GM18867 (cell line): ENCODE results near the gene TEDC2.
A peak's percentile ranks its signal among the peaks of the same experiment; 100 is the strongest.
"Not testable (repeated sequence)": the region's sequence is repeated elsewhere in the genome, so short reads cannot be mapped to it uniquely, and the experiment has no call there.

Source experiments
- ATAC-seq: cut with Tn5 transposase; IDR thresholded peaks from one replicate; pipeline ENCODE4 v1.9.1; 2021; ENCODE audit warnings: mild to moderate bottlenecking, moderate library complexity; ENCODE audit not compliant: unreplicated experiment

Gene TEDC2

DNA sequence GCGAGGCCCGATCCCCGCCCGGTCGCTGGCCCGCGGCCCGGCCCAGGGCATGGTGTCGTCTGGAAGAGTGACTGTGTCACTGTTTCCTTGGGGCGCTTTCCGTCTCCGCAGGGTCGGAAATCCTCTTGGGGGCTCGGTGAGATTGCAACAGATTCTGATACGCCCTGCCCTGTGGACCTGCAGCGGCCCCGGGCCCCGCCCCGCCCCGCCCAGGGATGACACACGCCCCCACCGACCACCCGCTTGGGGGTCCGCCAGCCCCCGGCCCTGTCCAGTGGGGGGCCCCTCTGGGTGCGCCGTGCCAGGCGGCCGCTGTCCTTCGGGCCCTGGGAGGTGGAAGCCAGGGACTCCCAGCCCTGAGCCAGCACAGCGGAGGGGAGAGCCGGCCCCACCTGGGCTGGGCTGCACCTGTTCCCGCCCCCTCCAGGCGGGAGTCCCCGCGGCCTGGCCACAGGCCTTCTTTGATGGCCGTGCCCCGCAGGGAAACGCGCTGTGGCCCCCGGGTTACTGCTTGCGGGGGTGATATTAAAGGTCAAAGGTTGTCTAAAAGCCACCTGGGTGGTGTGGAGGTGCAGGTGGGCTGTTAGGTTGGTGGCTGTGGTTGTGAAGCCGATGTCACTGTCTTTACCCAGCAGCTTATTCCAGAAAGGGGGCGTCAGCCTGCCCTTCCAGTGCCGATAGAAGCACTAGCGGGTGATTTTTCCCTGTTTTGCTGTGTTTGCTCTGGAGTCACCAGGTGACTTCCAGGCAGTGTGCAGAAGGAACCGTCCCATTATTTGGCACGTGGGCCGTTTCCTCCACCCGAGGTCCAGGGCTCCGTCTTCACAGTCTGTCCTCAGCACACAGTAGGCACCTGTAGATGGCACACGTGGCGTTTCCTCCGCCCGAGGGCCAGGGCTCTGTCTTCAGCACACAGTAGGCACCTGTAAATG lies 15.8 kb downstream of the TEDC2 start:
- ATAC-seq, result peak; percentile 20

DNA sequence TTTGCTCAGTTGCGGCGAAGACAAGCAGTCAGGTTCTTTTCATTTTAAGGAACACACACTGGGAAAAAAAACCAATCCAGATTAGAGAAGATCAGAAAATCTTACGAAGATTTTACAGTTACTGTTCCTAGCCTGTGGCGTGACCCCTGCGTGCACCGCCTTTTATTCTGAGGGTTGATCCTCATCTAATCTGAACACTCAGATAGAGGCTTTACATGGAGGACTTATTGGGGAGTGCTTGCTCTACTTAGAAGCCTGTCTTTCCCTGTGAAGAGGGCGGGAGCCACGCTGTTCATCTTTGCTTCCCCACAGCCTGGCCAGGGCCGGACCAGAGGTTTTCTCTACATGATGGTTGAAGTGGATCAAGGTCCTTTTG lies 16.4 kb downstream of the TEDC2 start:
- no peak for ATAC-seq

DNA sequence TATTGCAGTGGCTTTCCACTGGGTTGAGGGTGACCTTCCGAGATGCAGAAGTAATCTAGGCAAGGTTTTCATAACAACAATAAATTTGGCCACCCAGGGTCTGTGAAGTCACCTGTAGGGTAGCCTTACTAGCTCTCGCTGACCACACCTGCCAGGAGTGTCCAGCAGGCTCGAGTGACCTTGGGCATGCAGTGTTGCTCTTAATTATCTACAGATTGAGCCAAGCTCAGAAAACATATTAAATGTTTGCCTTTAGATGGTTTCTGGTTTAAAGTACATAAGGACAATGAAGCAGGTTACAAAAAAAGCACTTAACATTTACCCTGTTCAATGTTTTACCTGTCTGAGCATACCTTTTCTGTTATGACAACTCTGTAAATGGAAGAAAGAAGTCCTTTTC lies 16.8 kb downstream of the TEDC2 start:
- ATAC-seq, result no peak

DNA sequence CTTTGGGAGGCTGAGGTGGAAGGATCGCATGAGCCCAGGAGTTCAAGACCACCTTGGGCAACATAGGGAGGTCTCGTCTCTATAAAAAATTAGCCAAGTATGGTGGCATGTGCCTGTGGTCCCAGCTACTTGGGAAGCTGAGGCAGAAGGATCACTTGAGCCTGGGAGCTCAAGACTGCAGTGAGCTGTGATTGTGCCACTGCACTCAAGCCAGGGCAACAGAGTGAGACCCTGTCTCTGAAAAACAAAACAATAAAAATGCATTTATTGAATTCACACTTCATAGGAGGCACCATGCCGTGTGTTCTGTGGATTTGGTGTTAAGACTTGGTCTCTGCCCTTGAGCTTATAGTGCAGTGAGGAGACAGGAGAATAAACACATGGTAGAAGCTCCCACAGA lies 17.4 kb downstream of the TEDC2 start:
- no peak for ATAC-seq

DNA sequence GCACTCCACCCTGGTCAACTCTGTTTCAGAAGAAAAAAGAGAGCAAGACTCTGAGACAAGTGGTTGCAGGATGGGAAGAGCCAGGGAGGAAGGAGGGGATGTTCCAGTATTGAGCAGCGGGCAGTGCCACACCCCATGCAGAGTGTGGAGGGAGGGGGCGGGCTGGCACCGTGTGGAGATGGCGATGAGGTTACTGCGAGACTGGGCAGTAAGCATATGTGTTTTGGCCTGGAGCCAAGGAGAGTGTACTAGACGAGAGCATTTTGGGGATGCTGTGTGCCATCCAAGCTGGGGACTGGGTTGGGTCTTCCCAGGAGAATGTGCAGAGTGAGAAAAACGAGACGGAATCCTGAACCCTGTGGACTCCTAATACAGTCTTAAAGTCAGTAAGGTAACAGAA lies 18.4 kb downstream of the TEDC2 start:
- no peak for ATAC-seq

DNA sequence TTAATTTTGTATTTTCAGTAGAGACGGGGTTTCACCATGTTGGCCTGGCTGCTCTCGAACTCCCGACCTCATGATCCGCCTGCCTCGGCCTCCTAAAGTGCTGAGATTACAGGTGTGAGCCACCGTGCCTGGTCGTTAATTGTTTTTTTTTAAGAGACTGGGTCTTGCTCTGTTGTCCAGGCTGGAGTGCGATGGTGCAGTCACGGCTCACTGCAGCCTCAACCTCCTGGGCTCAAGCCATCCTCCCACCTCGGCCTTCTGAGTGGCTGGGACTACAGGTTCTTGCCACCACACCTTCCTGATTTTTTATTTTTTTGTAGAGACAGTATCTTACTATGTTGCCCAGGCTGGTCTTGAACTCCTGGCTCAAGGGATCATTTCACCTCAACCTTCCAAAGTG lies 20.1 kb downstream of the TEDC2 start:
- not testable (repeated sequence) for ATAC-seq

DNA sequence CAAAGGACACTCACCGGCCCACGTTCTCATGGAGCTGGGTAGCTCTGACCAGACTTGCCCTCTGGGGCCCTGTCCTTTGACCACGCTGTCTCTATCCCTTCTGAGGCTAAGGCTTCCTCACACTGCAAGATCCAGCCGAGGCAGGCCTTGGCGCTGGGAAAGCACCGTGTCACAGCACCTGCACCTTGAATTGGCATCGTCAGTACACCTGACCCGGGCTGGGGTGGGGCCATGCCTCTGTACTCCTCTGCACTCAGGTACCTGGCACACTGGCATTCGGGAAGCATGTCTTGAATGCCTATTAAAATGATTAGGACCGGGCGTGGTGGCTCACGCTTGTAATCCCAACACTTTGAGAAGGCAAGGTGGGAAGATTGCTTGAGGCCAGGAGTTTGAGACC lies 21.0 kb downstream of the TEDC2 start:
- ATAC-seq, result no peak

DNA sequence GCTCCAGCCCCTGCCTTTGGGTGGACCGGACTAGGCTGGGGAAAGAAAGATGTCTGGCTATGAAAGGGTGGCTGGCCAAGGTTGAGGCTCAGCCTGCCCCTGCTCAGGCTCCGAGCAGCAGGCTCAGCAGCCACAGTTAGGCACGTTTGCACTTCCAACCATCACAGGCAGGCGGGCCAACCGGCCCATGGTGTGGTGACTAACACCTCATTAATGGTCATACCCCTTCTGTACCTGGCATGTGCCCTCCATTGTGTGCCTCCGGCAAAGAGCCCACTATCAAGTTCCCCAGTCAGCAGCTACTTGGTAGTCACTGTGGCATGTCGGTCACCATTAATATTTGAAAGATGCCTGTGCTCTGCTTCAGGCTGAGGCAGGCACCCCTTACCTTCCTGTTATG lies 21.8 kb downstream of the TEDC2 start:
- ATAC-seq, result no peak

DNA sequence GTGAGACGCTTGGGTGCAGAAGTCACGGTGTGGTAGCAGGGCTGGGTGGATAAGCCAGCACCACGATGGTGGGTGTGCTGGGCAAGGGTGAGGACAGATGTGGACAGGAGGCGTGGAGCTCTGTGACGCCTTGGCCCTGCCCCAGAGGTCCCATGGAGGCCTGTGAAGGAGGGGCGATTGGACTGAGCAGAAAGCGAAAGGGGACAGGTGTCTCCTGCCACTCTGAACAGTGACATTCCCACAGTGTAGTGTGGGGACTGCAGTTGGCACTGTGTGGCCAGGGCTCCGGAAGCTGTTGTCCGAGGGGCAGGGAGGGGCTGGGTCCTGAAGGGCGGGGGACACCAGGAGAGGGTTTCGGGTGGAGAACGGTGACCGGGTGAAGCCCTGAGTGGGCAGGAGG lies 22.3 kb downstream of the TEDC2 start:
- no peak for ATAC-seq

DNA sequence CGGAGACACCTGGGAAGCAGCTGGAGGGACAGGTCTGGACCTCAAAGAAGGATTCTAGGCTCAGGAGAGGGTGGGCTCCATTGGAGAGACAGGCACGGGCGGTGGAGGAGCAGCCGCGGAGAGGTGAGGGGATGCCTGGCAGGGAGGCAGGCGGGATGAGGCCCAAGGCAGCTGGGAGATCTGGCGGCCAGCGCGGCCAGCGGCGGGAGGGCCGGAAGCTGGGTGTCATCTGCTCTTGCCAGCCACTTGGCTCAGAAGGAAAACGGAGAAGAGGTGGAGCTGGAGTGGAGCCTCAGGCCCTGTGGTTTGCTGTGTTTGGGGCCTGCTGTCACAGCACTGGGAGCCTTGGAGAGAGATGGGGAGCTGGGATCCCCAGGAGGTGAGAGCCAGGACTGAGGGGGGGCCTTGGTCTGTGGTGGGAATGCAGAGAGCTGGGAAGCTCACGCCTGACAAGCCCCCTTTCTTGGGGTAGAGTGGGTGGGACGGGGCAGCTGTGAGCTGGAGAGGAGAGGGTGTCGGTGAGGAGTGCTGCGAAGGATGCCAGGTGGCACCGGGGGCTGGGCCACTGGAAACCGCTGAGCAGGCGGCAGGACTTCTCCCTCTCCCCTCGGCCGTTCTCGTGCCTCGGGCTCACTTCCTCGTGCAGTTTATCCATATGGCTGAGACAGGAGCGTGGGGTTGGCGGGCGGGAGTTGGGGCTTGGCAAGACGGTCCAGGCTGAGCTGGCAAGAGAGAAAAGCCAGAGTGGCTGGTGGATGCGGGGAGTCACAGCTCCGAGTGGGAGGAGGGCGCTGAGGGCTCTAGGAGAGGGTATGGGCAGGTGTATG lies 23.0 kb downstream of the TEDC2 start:
- no peak for ATAC-seq

DNA sequence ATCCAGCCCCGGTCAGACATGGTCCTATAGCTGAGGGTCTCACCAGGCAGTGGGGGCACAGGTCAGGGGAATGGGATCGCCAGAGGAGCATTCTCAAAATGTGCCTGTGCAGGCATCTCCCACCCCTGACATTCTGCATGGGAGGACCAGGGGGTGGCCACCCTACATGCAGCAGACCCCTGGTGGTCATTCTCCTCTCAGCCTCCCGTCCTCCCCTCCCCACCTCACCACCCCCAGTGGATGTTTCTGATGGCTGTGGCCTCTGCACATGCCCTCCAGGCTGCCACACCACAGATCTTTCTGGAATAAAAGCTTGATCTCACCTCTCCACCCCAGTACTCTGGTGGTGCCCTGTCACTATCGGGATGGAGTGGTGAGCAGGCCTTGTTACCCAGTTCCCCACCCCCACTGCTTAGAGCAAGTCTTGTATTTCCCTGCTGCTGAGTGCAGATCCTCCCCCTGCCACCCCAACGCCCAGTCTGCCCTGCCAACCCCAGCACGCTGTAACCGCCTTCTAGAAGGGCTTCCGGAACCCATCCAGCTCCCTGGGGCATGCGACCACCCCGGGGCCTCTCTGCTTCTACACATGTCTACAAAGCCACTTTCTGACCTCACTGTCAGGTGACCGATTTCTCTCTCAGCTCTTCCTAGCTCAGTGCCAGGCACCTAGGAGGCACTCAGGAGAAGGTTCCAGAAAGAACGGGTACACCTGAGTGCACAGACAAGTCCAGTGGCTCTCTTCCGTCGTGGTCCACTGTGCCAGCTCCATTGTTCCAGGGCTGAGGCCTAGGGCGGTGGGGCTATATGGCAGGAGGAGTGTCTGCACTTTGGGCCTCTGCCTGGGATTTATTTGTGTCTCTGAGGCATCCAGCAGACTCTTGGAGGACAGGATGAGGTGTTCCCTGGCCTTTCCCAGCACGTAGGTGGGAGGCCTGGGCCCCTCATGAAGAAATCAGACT lies 24.3 kb downstream of the TEDC2 start:
- no peak for ATAC-seq

DNA sequence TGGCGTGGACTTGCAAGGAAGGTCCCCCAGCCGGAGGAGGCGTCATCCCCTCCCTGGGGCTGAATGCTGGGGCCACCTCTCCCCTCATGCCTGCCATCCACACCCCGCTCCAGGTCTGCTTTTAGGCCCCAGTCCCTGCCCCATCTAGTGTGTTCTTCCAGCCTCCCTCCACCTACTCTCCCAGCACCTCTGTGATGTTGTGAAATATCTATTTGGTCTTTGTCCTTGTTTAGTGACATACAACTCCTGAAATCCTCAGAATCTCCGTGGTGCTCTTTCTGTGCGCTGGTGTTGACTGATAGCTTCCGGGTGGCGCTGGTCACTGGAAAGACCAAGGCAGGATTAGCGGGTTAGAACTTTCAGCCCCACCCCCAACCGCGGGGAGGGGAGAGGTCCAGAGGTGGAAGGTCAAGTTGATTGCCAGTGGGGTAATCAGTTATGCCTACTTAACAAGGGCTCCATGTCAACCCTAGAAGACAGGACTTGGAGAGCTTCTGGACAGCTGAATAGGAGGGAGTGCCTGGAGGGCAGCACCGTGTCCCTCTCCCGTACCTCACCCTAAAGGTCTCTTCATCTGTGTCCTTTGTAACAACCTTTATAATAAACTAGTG lies 25.1 kb downstream of the TEDC2 start:
- ATAC-seq, result no peak

DNA sequence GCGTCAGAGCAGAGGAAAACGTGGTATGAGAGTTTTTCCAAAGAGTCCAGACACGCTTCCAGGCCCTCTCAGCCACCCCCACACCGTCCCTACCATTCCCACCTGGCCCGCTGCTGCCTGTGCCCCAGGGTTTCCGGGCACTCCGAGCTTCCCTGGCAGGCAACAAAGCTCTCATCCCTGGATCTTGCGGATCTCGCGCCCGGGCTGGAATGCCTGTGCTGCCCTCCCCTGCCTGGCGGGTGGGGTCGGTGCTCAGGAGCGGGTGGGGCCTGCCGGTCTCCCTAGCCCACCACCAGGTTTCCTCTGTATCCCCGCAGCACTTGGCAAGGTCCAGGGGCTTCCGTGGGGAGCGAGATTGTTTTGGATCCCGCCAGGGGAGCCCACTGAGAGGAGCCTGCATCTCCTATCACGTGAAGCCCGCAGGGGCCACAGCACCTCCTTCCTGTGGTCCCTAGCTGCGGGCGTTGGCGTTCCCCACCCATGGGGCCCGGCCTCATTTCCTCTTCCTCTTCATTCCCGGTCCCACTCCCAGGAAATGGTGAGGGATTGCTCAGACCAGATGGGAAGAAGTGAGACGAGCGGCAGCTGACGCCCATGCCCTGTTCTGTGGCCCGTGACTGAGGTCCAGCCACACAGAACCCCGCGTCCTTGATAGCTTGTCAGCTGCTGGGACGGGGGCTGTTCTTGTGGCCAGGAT lies 26.1 kb downstream of the TEDC2 start:
- ATAC-seq, result no peak

DNA sequence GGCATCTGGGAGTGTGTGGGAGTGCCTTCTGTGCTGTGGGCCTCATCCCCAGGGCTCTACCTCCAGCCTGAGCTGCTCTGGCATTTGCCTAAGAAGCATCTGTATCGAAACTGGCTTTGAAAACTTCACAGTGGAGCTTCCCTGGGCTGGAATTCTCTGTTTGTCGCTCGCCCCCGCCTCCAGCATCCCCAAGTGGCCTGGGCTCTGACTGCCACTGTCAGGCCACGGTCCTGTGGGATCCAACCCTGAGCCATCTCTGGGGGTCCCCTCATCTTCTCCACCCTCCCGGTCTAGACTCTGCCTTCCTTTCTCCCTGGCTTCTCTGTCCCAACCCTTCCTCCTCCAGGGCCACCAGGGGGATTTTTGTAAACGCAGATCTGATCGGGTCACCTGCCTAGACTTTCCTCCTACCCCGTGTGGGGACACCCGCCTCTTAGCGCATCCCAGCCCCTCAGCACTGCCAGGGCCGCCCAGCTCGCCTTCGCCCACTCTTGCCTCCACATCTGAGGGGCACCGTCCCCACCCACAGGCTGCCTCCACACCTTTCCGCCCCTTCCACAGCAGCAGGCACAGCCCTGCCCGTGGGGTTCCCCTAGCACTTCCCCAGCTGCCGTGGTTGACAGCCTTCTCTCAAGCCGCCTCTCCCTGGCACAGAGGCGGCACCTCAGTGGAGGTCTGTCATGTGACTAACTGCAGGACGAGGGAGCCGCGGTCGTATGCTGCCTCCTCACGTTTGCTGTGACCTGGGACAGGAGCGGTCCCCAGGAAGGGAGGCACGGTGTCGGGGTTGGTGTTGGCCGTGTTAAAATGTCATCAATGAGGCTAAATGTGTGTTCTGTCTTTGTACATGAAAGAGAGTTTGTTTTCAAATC lies 27.0 kb downstream of the TEDC2 start:
- ATAC-seq, result peak; percentile 58

DNA sequence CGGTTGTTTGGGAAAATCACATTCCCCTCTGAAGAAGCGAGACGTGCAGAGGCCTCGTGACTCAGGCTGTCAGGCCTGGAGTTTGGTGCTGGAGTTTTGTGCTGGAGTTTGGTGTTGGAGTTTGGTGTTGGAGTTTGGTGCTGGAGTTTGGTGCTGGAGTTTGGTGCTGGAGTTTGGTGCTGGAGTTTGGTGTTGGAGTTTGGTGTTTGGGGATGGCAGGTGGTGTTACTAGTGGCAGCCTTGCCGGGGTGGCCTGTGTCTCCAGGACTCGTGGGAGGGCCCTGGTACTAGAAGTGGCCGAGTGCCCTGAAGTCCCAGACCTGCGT lies 27.6 kb downstream of the TEDC2 start:
- ATAC-seq, result no peak

DNA sequence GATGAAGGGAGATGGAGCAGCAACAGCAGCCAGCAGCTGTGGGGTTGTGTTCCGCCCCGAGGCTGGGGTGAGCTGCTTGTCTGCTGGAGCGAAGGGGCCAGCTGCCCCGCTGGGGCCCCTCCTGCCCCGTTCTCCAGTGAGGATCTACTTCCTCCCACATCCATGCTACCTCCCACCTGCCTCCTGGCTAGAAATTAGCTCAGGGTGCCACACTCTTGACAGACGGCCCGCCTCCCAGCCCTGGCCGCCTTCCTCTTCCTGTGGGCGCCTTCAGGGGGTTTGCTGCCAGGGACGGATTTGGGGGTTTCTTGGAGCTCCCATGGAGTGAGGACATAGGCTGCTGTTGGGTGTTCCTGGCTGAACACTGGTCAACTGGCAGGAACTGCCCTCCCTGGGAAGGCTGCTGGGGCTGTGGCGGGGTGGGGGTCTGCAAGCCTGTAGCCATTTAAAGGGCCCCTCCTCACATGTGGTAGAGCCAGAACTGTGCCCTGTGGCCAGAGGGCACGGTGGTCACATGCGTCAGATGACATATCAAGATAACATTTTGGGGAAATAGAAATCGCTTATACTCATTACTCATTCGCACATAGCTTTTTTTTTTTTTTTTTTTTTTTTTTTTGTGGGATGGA lies 28.1 kb downstream of the TEDC2 start:
- ATAC-seq, result no peak

DNA sequence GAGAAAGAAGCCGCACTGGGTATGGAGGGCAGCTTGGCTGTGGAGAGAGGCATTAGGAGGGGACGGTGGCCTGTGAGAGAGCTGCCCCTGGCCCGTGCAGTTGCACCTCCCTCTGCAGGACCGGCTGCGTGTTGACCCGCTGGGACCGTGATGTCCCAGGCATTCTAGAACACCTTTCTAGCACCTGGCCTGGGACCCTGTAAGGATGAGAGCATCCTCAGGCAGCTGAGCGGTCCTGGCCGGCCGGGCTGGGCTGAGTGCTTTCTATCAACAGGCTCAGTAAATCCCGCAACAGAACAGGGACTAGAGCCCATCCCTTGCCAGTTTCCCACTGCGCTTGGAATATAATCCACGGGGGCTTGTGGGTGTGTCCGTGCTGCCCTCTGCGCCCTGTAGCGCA lies 29.7 kb downstream of the TEDC2 start:
- no peak for ATAC-seq

DNA sequence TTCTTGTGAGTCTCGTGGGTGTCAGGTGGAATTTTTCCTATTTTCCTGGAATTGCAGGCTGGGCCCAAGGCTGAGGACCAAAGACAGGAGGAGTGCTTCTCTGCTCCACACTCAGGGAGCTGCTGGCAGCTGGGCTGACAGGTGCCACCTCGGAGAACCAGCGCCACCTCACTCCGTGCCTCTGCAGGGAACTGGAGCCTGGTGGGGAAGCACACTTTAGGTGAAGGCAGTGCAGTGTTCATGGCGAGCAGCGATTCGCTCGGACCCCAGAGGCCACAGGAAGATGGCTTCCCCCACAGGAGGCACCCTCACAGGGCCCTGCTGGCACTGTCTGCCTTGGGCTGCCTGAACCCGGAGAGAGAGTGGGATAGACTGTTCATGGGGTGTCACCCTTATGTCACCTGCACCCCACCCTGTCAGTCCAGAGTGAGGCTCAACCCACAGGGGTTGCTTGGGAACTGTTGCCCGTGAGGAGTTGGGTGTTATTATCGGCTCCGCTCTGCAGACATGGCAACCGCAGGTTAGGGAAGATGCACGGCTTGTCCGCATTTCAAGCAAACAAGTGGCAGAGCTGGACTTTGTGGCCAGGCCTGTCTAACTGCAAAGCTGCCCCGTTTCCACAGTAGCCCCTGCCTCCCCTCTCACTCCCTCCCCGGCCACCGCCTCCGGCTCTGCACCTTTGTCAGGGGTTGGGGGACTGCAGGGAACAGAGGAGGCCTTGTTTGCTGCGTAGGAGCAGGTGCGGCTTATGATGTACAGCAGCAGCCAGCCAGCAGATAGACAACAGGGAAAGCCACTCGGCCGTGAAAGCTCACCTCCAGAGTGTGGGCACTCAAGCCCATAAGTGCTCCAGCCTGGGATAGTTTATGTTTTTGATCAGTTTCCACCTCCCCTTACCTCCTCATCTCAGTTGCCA lies 30.5 kb downstream of the TEDC2 start:
- no peak for ATAC-seq
